22Rv1 (cell line): ENCODE results near the gene WNT2B.

Source experiments
- CTCF ChIP-seq: fragments of 450-650 bp; IDR thresholded peaks from 2 replicates; pipeline ENCODE4 v1.5.1; 2017; ENCODE audit warnings: mild to moderate bottlenecking
- ZFX ChIP-seq: fragments of 450-650 bp; IDR thresholded peaks from 2 replicates; pipeline ENCODE4 v1.6.1; 2017; ENCODE audit warnings: antibody characterized with exemption, borderline replicate concordance

- no peak for TF ChIP-seq CTCF
- no peak for TF ChIP-seq ZFX
Observed at GRCh38 chr1:112502826-112503225, 5.9 kb upstream of the WNT2B start.
